ENCODE data around the gene DTD1. TPM values are rescaled to one million over a fixed set of nuclear protein-coding genes. Genes with fewer than 3 reads are reported as not detected.

Gene DTD1
- total RNA-seq = 39.6 TPM

GRCh38 chr20:18587665-18588573 lies at the start of gene DTD1:
Gene DTD1 (plus strand): TSS chr20:18588054. CDS start chr20:18588073, 19 bp downstream.
- DNase-seq (ENCODE audit: low read depth in 2 of 3, low spot score in 2 of 3) = peak; percentile 47 to 88 (median 88)

DNA sequence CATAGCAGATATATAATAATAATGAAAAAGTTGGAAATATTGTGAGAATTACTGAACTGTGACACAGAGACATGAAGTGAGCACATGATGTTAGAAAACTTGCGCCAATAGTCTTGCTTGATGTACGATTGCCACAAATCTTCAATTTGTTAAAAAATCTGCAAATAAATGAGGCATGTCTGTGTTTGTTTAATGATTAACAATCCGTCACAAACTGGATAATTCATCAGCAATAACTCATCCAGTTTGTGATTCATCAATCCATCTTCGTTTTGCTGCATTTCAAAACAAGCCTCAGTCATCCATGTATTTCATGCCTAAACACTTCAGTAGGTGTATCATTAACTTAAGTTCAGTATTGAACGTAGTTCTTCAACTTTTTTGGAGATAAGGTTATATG lies 46.1 kb upstream of the DTD1 start:
- no peak for DNase-seq (ENCODE audit: low read depth in 2 of 3, low spot score in 2 of 3)

GRCh38 chr20:18543216-18543615 lies 44.6 kb upstream of the DTD1 start:
- DNase-seq (ENCODE audit: low read depth in 2 of 3, low spot score in 2 of 3) = no peak

- no peak for DNase-seq (ENCODE audit: low read depth in 2 of 3, low spot score in 2 of 3)
Measured at GRCh38 chr20:18543932-18544331, 43.9 kb upstream of the DTD1 start.

GRCh38 chr20:18545566-18545965 lies 42.3 kb upstream of the DTD1 start:
- no peak for DNase-seq (ENCODE audit: low read depth in 2 of 3, low spot score in 2 of 3)

GRCh38 chr20:18548465-18548864 lies 39.4 kb upstream of the DTD1 start:
- DNase-seq (ENCODE audit: low read depth in 2 of 3, low spot score in 2 of 3) = no peak

DNA sequence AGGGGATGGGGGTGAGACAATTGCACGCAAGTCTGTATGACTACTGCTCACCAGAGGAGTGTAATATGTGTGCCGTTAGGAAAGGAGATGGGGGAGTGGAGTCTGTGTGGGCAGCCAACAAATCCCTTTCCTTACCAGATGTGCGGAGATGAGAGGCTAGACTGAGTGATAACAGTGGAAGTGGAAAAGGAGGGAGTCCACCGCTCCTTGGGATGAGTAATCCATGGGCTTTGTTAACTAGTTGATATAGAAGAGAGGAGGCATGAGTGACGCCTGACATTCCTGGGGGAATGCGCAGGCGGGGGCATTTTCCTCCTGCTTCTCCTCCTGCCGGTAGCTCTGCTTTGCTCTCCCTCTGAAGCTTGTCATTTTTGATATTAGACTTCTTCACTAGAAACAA lies 34.1 kb upstream of the DTD1 start:
- DNase-seq (ENCODE audit: low read depth in 2 of 3, low spot score in 2 of 3) = no peak

DNA sequence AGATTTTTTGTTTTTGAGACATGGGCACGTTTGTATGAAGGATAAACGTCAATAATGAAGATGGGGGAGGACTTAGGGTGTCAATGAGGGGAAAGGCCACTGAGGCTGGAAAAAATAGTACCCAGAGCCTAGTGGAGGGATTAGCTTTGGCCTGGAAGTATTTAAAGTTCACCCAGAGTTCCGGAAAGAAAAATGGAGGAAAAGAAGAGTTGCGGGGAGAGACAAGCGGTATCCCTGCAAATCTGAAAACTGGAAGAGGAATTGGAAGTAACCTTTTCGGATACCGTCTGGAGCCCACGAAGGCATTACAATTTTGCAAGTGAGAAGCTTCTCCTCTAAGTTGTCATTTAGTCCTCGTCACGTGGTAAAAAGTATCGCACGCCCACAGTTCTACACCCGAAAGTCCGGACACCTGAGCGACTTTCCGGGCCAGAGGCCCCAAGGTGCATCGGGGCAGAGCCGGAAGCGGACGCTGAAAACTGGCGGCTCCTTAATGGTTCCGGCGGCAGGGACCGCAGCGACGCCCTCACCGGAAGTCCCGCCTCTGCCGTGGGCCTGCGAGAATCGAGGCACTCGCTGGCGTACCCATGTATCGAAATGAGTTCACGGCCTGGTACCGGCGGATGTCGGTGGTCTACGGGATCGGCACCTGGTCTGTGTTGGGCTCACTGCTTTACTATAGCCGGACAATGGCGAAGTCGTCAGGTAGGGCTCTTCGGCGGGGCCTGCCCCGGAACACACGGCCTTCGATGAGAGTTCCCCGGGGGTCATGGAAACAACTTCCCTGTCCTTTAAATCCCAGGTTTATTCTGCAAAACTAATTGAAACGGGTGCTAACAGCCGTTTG lies 20.7 kb upstream of the DTD1 start, which contains the start of gene SMIM26:
SMIM26 (plus strand) TSS at position 541 of the 847 bp plus-strand sequence; CDS start at position 588, 47 bp downstream.
- peak; percentile 78 to 96 (median 93) for DNase-seq (ENCODE audit: low read depth in 2 of 3, low spot score in 2 of 3)

- no peak for DNase-seq (ENCODE audit: low read depth in 2 of 3, low spot score in 2 of 3)
Measured at GRCh38 chr20:18567739-18568091, 20.1 kb upstream of the DTD1 start.

DNA sequence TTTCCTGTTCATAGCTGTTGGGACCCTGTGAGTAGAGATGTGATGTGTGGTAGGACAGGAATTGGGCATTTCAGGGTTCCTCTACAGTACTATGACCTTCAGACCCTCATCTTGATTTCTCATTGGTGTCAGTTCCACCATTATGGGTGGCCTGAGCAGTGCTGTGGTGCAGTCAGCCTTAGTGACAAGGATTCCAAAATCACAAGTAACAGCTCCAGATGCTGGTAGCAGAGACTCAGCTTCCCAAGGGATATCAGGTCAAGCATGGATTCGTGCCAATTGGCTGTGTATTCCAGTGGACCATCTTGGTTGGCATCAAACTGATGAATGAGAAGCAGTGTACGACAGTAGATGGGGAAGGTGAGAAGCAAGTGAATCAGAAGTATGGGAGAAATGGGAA lies 16.8 kb upstream of the DTD1 start:
- no peak for DNase-seq (ENCODE audit: low read depth in 2 of 3, low spot score in 2 of 3)

DNA sequence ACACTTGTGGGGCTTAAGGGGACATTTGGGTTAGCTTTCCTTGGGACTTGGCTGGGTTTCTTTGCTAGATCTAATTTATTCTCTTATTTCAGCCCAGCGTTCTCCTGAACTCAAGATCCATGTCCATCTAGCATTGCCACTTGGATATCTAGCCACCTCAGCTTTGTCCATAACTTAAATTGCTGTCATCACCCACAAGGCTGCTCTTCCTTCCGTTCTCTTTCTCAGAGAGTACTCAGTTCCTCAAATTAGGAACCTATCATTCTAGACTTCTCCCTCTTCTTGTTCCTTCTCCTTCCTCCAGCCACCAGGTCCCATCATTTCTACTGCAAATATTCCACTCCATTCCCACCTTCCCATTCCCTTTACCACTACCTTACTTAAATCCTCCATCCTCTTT lies 16.3 kb upstream of the DTD1 start:
- no peak for DNase-seq (ENCODE audit: low read depth in 2 of 3, low spot score in 2 of 3)

GRCh38 chr20:18577942-18578341 lies 9.9 kb upstream of the DTD1 start:
- no peak for DNase-seq (ENCODE audit: low read depth in 2 of 3, low spot score in 2 of 3)

DNA sequence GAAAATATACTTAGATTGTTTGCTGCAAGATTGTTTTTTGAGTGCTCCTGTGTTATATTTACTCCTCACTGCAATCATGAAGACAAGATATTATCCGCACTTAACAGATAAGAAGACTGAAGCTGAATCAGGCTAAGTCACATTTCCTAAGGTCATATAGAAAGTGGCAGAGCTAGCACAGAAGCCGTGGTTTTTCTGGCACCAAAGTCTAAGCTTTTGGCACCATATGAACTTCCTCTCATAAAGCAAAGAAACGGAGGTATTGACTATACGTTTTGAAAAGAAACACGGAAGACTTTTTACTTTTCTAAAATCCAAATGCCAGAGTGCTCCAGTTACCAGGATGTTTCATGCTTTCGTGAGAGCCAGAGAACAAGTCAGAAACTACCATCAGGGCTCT lies 9.3 kb upstream of the DTD1 start:
- DNase-seq (ENCODE audit: low read depth in 2 of 3, low spot score in 2 of 3) = peak in 1 of 3 donors; percentile 45

GRCh38 chr20:18580012-18580411 lies 7.8 kb upstream of the DTD1 start:
- no peak for DNase-seq (ENCODE audit: low read depth in 2 of 3, low spot score in 2 of 3)

DNA sequence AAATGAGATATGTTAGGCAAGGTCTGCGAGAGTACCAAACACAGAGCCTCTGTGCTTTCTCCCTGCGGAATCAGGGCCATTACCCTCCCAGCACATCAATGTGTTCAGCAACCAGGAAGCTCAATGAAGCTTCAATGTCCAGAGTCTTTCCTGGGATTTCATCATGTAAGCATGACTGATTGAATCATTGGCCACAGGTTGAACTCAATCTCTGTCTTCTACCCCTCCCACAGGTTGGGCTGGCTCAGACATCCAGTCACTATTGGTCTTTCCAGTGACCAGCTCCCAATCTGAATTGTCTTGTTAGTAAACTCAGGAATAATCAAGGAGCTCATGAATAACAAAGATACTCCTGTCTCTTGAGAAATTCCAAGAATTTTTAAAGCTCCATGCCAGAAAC lies 2.7 kb upstream of the DTD1 start:
- no peak for DNase-seq (ENCODE audit: low read depth in 2 of 3, low spot score in 2 of 3)

GRCh38 chr20:18588574-18588933 lies 700 bp downstream of the DTD1 start:
- peak in 1 of 3 donors; percentile 15 for DNase-seq (ENCODE audit: low read depth in 2 of 3, low spot score in 2 of 3)

- DNase-seq (ENCODE audit: low read depth in 2 of 3, low spot score in 2 of 3) = peak in 1 of 3 donors; percentile 53
Measured at GRCh38 chr20:18589941-18590674, 2.3 kb downstream of the DTD1 start.

- DNase-seq (ENCODE audit: low read depth in 2 of 3, low spot score in 2 of 3) = no peak
Measured at GRCh38 chr20:18596270-18596669, 8.4 kb downstream of the DTD1 start.

GRCh38 chr20:18609741-18610140 lies 21.9 kb downstream of the DTD1 start:
- no peak for DNase-seq (ENCODE audit: low read depth in 2 of 3, low spot score in 2 of 3)

GRCh38 chr20:18611492-18611891 lies 23.6 kb downstream of the DTD1 start:
- no peak for DNase-seq (ENCODE audit: low read depth in 2 of 3, low spot score in 2 of 3)

DNA sequence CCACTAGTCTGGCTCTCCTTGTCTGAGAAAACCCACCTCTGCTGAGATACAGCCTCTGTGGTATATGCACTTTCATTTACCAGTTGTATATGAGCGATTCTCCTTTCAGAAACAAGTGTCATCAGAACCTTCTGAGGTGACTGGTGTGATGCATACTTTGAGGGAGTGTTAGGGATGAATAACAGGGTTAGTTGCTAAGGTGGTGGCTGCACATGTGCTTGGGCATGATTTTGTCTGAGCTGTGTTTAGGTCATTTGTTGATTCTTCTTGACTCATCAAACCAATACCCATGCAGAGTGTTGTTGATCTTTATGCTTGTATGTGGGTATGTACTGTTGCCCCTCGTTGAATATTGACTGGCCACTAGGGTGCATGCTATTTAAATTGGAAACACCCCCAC lies 25.7 kb downstream of the DTD1 start:
- no peak for DNase-seq (ENCODE audit: low read depth in 2 of 3, low spot score in 2 of 3)
